Neural cell (in vitro differentiated cells): Measurements from ENCODE around the gene C11orf87.

ENCODE experiments used
- POLR2AphosphoS5 ChIP-seq: IDR thresholded peaks from 2 replicates; pipeline ENCODE4 v1.6.1; 2012
- TF ChIP-seq, protein P1 (sequence below): fragments of 450-650 bp; IDR thresholded peaks from 2 replicates; pipeline ENCODE4 v1.5.1; 2014; ENCODE audit warnings: antibody characterized with exemption, mild to moderate bottlenecking, moderate library complexity; ENCODE audit not compliant: poor library complexity, severe bottlenecking

DNA sequence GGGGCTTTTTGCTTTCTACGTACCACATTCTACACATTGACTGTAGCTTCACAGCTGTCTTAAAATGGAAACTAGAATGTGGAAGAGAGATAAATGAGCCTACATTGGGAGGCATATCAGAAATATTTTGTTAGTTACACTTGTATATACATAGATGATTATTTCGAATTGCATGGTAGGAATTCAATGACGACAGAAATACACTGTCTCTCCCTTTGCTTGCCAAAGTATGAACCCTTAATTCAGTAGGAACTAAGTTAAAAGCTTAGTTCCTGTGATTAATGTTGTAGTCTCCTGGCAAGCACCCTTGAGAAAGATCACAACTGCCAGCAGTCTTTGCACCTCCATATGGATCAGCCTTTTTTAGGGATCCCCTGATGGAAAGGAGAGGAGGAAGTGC, 10.1 kb downstream of the C11orf87 start:
- TF ChIP-seq, protein P1, sequence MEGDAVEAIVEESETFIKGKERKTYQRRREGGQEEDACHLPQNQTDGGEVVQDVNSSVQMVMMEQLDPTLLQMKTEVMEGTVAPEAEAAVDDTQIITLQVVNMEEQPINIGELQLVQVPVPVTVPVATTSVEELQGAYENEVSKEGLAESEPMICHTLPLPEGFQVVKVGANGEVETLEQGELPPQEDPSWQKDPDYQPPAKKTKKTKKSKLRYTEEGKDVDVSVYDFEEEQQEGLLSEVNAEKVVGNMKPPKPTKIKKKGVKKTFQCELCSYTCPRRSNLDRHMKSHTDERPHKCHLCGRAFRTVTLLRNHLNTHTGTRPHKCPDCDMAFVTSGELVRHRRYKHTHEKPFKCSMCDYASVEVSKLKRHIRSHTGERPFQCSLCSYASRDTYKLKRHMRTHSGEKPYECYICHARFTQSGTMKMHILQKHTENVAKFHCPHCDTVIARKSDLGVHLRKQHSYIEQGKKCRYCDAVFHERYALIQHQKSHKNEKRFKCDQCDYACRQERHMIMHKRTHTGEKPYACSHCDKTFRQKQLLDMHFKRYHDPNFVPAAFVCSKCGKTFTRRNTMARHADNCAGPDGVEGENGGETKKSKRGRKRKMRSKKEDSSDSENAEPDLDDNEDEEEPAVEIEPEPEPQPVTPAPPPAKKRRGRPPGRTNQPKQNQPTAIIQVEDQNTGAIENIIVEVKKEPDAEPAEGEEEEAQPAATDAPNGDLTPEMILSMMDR, result no peak
- TF ChIP-seq POLR2AphosphoS5, result no peak
